Ovary (tissue), 10 donors: ENCODE measurements around the gene IL1R2. TPM values are rescaled to one million over a fixed set of nuclear protein-coding genes. Genes with fewer than 3 reads are reported as not detected.

ENCODE experiments used
- DNase-seq, 5 donors: peaks; one replicate each; pipeline ENCODE4 v3.0.0-alpha.2; 2019 to 2020
- H3K27ac ChIP-seq, 2 donors: fragments of 200-600 bp; one replicate each; pipeline versions ENCODE4 v1.5.1 to v1.8.0; 2019 to 2022
- H3K27me3 ChIP-seq: fragments of 200-600 bp; one replicate; pipeline ENCODE4 v1.8.0; 2022
- H3K36me3 ChIP-seq: fragments of 200-600 bp; sonication (generic); one replicate; pipeline ENCODE4 v1.5.1; 2019
- H3K4me1 ChIP-seq: one replicate; pipeline ENCODE4 v1.8.1; 2013; ENCODE audit warnings: mild to moderate bottlenecking, moderate library complexity; ENCODE audit not compliant: insufficient read depth
- H3K4me3 ChIP-seq: fragments of 200-600 bp; sonication (generic); one replicate; pipeline ENCODE4 v1.5.1; 2017
- H3K9me3 ChIP-seq, 2 donors: fragments of 200-600 bp in 1 of 2; sonication (generic) in 1 of 2; one replicate each; pipeline versions ENCODE4 v1.5.1 to v1.8.1; 2013 to 2019; ENCODE audit warnings: mild to moderate bottlenecking in 1 of 2, moderate library complexity in 1 of 2
- EP300 ChIP-seq: sonication (generic); formaldehyde crosslinking; IDR thresholded peaks from one replicate; pipeline ENCODE4 v1.6.1; 2017; ENCODE audit warnings: antibody characterized with exemption
- POLR2A ChIP-seq: fragments of 450-650 bp; IDR thresholded peaks from one replicate; pipeline ENCODE4 v1.6.1; 2017; ENCODE audit warnings: antibody characterized with exemption, mild to moderate bottlenecking, moderate library complexity
- WGBS, 3 donors: extraction: QIAGEN DNeasy Blood & Tissue Kit in 1 of 3; methylation state at CpG; one replicate each; pipeline versions ENCODE4 v1.1.5 to v1.1.7; 2013 to 2017; 5-methylcytosine and 5-hydroxymethylcytosine counted together
- intact Hi-C, 4 donors: fragments of 100-400 bp; cut with DNase I; formaldehyde crosslinking; loops; one replicate each; pipeline versions ENCODE4 v1.11.0 to v1.15.1; 2022 to 2023
- long read RNA-seq, 3 donors: library from polyadenylated mRNA in 2 of 3; unstranded in 2 of 3; transcript quantifications; one replicate each; pipeline ENCODE4 v2.0.0 and lab custom pipeline, GENCODE V29; 2021 to 2026
- polyA plus RNA-seq, 2 donors: library from polyadenylated mRNA; stranded (reverse); fragments of 200-250 nt in 1 of 2; fragments of 350-450 nt in 1 of 2; fragmentation: Illumina TruSeq in 1 of 2; extraction: RNeasy Lipid Tissue Mini Kit (QIAGEN cat#74804) in 1 of 2; gene quantifications; one replicate each; pipeline ENCODE4 v1.2.3, GENCODE V29; 2013 to 2014
- total RNA-seq, 7 donors: library from RNA; depleted of rRNA in 2 of 7; stranded (reverse); fragments of >200 nt in 2 of 7; fragmentation: NEBNext Ultra II Directional in 3 of 7; extraction: Animal tissue kit (Norgen Biotek cat#: 25700) in 3 of 7; gene quantifications; one replicate each; pipeline versions ENCODE4 v1.1.0 to v1.2.4, GENCODE V29; 2016 to 2023
- TF ChIP-seq, protein P1 (sequence below), 3 donors: fragments of 450-650 bp in 2 of 3; fragments of 200-600 bp in 1 of 3; IDR thresholded peaks; one replicate each; pipeline versions ENCODE4 v1.5.1 to v1.8.0; 2016 to 2022; ENCODE audit warnings: antibody characterized with exemption in 3 of 3, mild to moderate bottlenecking in 1 of 3
- donor health status: DM: no; HTN: no; CAD: no; lungs with moderate emphysema.
- donor health status: DM: no; HTN: no; CAD: no.
- donor health status: Bipolar disorder and iron deficiency.
- donor health status: DM: yes; HTN: yes; CAD: no.
- donor health status: DM: no; HTN: no; CAD: no.
- donor health status: DM: yes; HTN: yes; CAD: no.

The IL1R2 gene
- total RNA-seq (1 to 10 TPM in 4 of 7 donors, under 1 TPM in 3; 0.15 to 8.7 (median 3.2) TPM), polyA plus RNA-seq (1 to 10 TPM; 1.1 TPM)
- long read RNA-seq, donor 1, transcript IL1R2-201 (9 exons, 1,578 nt), result major isoform, 5 of 6 reads
- long read RNA-seq, donor 1, partial matches to known transcripts, result 0 of 6 reads
- long read RNA-seq, donor 1, other reads (novel, unspliced or antisense), result 1 of 6 reads
- long read RNA-seq, donor 2, result 0 reads
- long read RNA-seq, donor 3, partial matches to known transcripts, result 0 of 2 reads
- long read RNA-seq, donor 3, other reads (novel, unspliced or antisense), result 1 of 2 reads

DNA sequence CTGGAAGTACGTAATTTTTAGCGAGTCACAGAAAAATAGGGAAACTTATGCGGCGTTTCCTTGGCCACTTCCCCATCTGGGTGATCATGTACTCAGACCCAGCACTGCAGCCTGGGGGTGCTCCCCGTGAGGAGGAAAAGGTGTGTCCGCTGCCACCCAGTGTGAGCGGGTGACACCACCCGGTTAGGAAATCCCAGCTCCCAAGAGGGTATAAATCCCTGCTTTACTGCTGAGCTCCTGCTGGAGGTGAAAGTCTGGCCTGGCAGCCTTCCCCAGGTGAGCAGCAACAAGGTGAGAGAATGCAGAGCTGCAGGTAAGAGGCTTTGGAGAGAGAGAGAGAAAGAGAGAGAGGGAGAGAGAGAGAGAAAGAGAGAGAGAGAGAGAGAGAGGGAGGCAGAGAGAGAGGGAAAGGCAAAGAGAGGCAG is at the start of gene IL1R2:
Gene IL1R2, plus strand, starts transcription at position 240 of the 425 bp plus-strand sequence. CDS start 16,616 bp downstream, outside the sequence.
- H3K4me3 ChIP-seq, result no peak within 1 kb of the TSS
- TF ChIP-seq EP300 (no peak), POLR2A (no peak)
- TF ChIP-seq, protein P1, sequence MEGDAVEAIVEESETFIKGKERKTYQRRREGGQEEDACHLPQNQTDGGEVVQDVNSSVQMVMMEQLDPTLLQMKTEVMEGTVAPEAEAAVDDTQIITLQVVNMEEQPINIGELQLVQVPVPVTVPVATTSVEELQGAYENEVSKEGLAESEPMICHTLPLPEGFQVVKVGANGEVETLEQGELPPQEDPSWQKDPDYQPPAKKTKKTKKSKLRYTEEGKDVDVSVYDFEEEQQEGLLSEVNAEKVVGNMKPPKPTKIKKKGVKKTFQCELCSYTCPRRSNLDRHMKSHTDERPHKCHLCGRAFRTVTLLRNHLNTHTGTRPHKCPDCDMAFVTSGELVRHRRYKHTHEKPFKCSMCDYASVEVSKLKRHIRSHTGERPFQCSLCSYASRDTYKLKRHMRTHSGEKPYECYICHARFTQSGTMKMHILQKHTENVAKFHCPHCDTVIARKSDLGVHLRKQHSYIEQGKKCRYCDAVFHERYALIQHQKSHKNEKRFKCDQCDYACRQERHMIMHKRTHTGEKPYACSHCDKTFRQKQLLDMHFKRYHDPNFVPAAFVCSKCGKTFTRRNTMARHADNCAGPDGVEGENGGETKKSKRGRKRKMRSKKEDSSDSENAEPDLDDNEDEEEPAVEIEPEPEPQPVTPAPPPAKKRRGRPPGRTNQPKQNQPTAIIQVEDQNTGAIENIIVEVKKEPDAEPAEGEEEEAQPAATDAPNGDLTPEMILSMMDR (IDR thresholded peaks at IDR 0.05), result no peak
- H3K9me3 ChIP-seq, result no peaks in the 10 kb centered on the region
- no peaks in the 10 kb centered on the region for H3K36me3 ChIP-seq
- WGBS, 3 donors, result 80 to 83% (median 82%) methylated on average over 8 of the region's 8 CpGs
- no peak within 1 kb of the TSS for H3K27ac ChIP-seq
- no peaks in the 10 kb centered on the region for H3K27me3 ChIP-seq
- no peak for DNase-seq
- intact Hi-C loops, result no loop called here
- peaks cover 10% of the 10 kb centered on the region for H3K4me1 ChIP-seq

- WGBS, 3 donors, result 57 to 73% (median 73%) methylated on average over 3 of the region's 3 CpGs
- Histone ChIP-seq H3K36me3 (no peaks in the 10 kb centered on the region), H3K27ac (no peak overlapping the region), H3K4me3 (no peak overlapping the region), H3K27me3 (no peaks in the 10 kb centered on the region), H3K4me1 (no peaks in the 10 kb centered on the region), H3K9me3 (no peaks in the 10 kb centered on the region)
- TF ChIP-seq, protein P1 (IDR thresholded peaks at IDR 0.05), result no peak
- TF ChIP-seq POLR2A (no peak), EP300 (no peak)
- intact Hi-C loops, result no loop called here
- DNase-seq, result no peak
Measured at GRCh38 chr2:101942851-101943250, 48.9 kb upstream of the IL1R2 start.

- no peak for DNase-seq
- WGBS, 3 donors, result 76 to 79% (median 78%) methylated on average over 3 of the region's 3 CpGs
- Histone ChIP-seq H3K4me3 (no peak overlapping the region), H3K4me1 (no peaks in the 10 kb centered on the region), H3K36me3 (no peaks in the 10 kb centered on the region), H3K27ac (no peak overlapping the region), H3K9me3 (no peaks in the 10 kb centered on the region), H3K27me3 (no peaks in the 10 kb centered on the region)
- intact Hi-C loops, result no loop called here
- TF ChIP-seq EP300 (no peak), POLR2A (no peak)
- TF ChIP-seq, protein P1 (IDR thresholded peaks at IDR 0.05), result no peak
Measured at GRCh38 chr2:101946372-101947039, 45.3 kb upstream of the IL1R2 start.

- TF ChIP-seq, protein P1 (IDR thresholded peaks at IDR 0.05), result no peak
- DNase-seq, result no peak
- H3K27me3 ChIP-seq, result no peaks in the 10 kb centered on the region
- no peak overlapping the region for H3K4me3 ChIP-seq
- no peaks in the 10 kb centered on the region for H3K4me1 ChIP-seq
- intact Hi-C loops, result no loop called here
- H3K9me3 ChIP-seq, result no peaks in the 10 kb centered on the region
- no peak overlapping the region for H3K27ac ChIP-seq
- 83 to 93% (median 84%) methylated on average over 3 of the region's 3 CpGs for WGBS, 3 donors
- no peaks in the 10 kb centered on the region for H3K36me3 ChIP-seq
Measured at GRCh38 chr2:101947374-101947773, 44.4 kb upstream of the IL1R2 start.
